Liver (tissue), 9 donors: ENCODE measurements around the gene GRB2. TPM values are rescaled to one million over a fixed set of nuclear protein-coding genes. Genes with fewer than 3 reads are reported as not detected.

Experiments
- DNase-seq: peaks from one replicate; pipeline ENCODE4 v3.0.0-alpha.2; 2017; ENCODE audit warnings: low spot score
- H3K27ac ChIP-seq, 2 donors: one replicate each; pipeline ENCODE4 v1.7.0; 2013; ENCODE audit warnings: inconsistent platforms in 2 of 2, low read length in 2 of 2, control low read depth in 1 of 2, low read depth in 1 of 2, mild to moderate bottlenecking in 1 of 2
- H3K27me3 ChIP-seq, 4 donors: one replicate each; pipeline versions ENCODE4 v1.6.1 to v1.7.0; 2013; ENCODE audit warnings: low read length in 3 of 4, inconsistent platforms in 1 of 4, mild to moderate bottlenecking in 1 of 4, moderate library complexity in 1 of 4; ENCODE audit not compliant: control insufficient read depth in 4 of 4, insufficient read depth in 4 of 4
- H3K36me3 ChIP-seq, 4 donors: one replicate each; pipeline versions ENCODE4 v1.6.1 to v1.7.0; 2013; ENCODE audit warnings: low read length in 3 of 4, mild to moderate bottlenecking in 3 of 4, low read depth in 1 of 4, moderate library complexity in 1 of 4; ENCODE audit not compliant: control insufficient read depth in 4 of 4, insufficient read depth in 3 of 4
- H3K4me1 ChIP-seq, 4 donors: one replicate each; pipeline versions ENCODE4 v1.6.1 to v1.7.0; 2013; ENCODE audit warnings: low read length in 3 of 4, mild to moderate bottlenecking in 3 of 4, moderate library complexity in 1 of 4; ENCODE audit not compliant: control insufficient read depth in 4 of 4, insufficient read depth in 4 of 4
- H3K4me3 ChIP-seq, 3 donors: one replicate each; pipeline versions ENCODE4 v1.6.1 to v1.7.0; 2013; ENCODE audit warnings: low read length in 3 of 3, control low read depth in 1 of 3, low read depth in 1 of 3, mild to moderate bottlenecking in 1 of 3
- H3K9ac ChIP-seq, 2 donors: one replicate each; pipeline ENCODE4 v1.7.0; 2013; ENCODE audit warnings: low read length in 2 of 2, mild to moderate bottlenecking in 2 of 2, moderate library complexity in 2 of 2, control low read depth in 1 of 2, low read depth in 1 of 2
- H3K9me3 ChIP-seq, 4 donors: one replicate each; pipeline versions ENCODE4 v1.6.1 to v1.7.0; 2013; ENCODE audit warnings: low read length in 3 of 4; ENCODE audit not compliant: control insufficient read depth in 4 of 4
- EGR1 ChIP-seq, 2 donors: IDR thresholded peaks; 2 replicates each; pipeline ENCODE4 v1.6.1; 2016 to 2018; ENCODE audit warnings: antibody characterized with exemption in 2 of 2, low read depth in 2 of 2
- FOXA2 ChIP-seq: IDR thresholded peaks from 2 replicates; pipeline ENCODE4 v1.6.1; 2016; ENCODE audit warnings: antibody characterized with exemption
- GABPA ChIP-seq, 2 donors: IDR thresholded peaks in 1 of 2; conservative IDR thresholded peaks in 1 of 2; 2 replicates each; pipeline ENCODE4 v1.6.1; 2016; ENCODE audit warnings: antibody characterized with exemption in 2 of 2, mild to moderate bottlenecking in 1 of 2, moderate library complexity in 1 of 2
- HNF4G ChIP-seq: IDR thresholded peaks from 2 replicates; pipeline ENCODE4 v1.6.1; 2016; ENCODE audit warnings: antibody characterized with exemption
- JUND ChIP-seq, 2 donors: IDR thresholded peaks; 2 replicates each; pipeline ENCODE4 v1.6.1; 2016; ENCODE audit warnings: antibody characterized with exemption in 2 of 2
- MAX ChIP-seq: IDR thresholded peaks from 2 replicates; pipeline ENCODE4 v1.6.1; 2016; ENCODE audit warnings: antibody characterized with exemption
- NR2F2 ChIP-seq: IDR thresholded peaks from 2 replicates; pipeline ENCODE4 v1.6.1; 2016; ENCODE audit warnings: antibody characterized with exemption
- RAD21 ChIP-seq, 2 donors: IDR thresholded peaks; 2 replicates each; pipeline ENCODE4 v1.6.1; 2016; ENCODE audit warnings: antibody characterized with exemption in 2 of 2, mild to moderate bottlenecking in 2 of 2
- REST ChIP-seq: IDR thresholded peaks from 2 replicates; pipeline ENCODE4 v1.6.1; 2016; ENCODE audit warnings: antibody characterized with exemption, mild to moderate bottlenecking
- RXRA ChIP-seq, 2 donors: IDR thresholded peaks; 2 replicates each; pipeline ENCODE4 v1.6.1; 2017 to 2018; ENCODE audit warnings: antibody characterized with exemption in 2 of 2, mild to moderate bottlenecking in 1 of 2
- SP1 ChIP-seq: IDR thresholded peaks from 2 replicates; pipeline ENCODE4 v1.6.1; 2018; ENCODE audit warnings: antibody characterized with exemption, mild to moderate bottlenecking
- TAF1 ChIP-seq: conservative IDR thresholded peaks from 2 replicates; pipeline ENCODE4 v1.6.1; 2016; ENCODE audit warnings: antibody characterized with exemption, mild to moderate bottlenecking
- YY1 ChIP-seq: IDR thresholded peaks from 2 replicates; pipeline ENCODE4 v1.6.1; 2016; ENCODE audit warnings: antibody characterized with exemption, mild to moderate bottlenecking
- WGBS: extraction: QIAGEN DNeasy Blood & Tissue Kit; methylation state at CpG from one replicate; pipeline ENCODE4 v1.1.7; 2013; 5-methylcytosine and 5-hydroxymethylcytosine counted together
- polyA plus RNA-seq, 2 donors: library from polyadenylated mRNA; stranded (reverse) in 1 of 2; unstranded in 1 of 2; fragments of 200-250 nt in 1 of 2; fragments of >200 nt in 1 of 2; fragmentation: Nextera tagmentation in 1 of 2; extraction: Ambion mirVana in 1 of 2; gene quantifications; one replicate each; pipeline versions ENCODE4 v1.2.1 to v1.2.3, GENCODE V29; 2013 to 2015
- total RNA-seq, 2 donors: library from RNA; depleted of rRNA; stranded (reverse); fragments of >200 nt; gene quantifications; one replicate each; pipeline ENCODE4 v1.2.3, GENCODE V29; 2014
- TF ChIP-seq, protein P1 (sequence below): IDR thresholded peaks from 2 replicates; pipeline ENCODE4 v1.6.1; 2016; ENCODE audit warnings: antibody characterized with exemption
- TF ChIP-seq, protein P2 (sequence below): IDR thresholded peaks from 2 replicates; pipeline ENCODE4 v1.6.1; 2016; ENCODE audit warnings: antibody characterized with exemption
- donor health status: healthy.
- donor health status: healthy.
- donor health status: healthy.
- donor health status: healthy.
- donor health status: healthy.

Gene GRB2
- total and polyA plus RNA-seq, 4 donors: 36.0 to 91.8 (median 49.6) TPM

DNA sequence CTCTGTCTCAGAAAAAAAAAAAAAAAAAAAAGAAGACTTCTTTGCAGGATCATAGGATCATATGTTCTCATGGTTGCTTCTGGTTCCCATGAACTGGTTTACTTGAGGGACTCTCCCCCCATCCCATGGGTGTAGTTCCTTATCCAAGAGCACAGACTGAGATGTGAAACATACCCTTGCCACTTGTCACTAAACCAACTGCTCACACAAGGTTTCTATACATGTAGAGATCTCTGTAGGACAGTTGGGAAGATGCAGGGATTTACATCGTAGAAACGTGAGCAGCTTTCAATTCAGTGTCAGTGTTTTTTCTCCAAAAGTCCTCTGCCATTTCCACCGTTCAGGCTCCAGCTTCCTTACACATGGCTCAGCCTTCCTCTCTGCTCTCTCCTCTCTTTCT is 39.8 kb upstream of the GRB2 start:
- H3K4me1 ChIP-seq: no peaks in the 10 kb centered on the region
- no peaks in the 10 kb centered on the region for H3K9me3 ChIP-seq
- H3K36me3 ChIP-seq: no peaks in the 10 kb centered on the region
- H3K27ac ChIP-seq: no peak overlapping the region
- H3K9ac ChIP-seq: no peak overlapping the region
- TF ChIP-seq, protein P1, sequence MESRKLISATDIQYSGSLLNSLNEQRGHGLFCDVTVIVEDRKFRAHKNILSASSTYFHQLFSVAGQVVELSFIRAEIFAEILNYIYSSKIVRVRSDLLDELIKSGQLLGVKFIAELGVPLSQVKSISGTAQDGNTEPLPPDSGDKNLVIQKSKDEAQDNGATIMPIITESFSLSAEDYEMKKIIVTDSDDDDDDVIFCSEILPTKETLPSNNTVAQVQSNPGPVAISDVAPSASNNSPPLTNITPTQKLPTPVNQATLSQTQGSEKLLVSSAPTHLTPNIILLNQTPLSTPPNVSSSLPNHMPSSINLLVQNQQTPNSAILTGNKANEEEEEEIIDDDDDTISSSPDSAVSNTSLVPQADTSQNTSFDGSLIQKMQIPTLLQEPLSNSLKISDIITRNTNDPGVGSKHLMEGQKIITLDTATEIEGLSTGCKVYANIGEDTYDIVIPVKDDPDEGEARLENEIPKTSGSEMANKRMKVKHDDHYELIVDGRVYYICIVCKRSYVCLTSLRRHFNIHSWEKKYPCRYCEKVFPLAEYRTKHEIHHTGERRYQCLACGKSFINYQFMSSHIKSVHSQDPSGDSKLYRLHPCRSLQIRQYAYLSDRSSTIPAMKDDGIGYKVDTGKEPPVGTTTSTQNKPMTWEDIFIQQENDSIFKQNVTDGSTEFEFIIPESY: no peak
- TF ChIP-seq TAF1 (no peak), HNF4G (no peak), SP1 (no peak), GABPA (IDR thresholded peaks at IDR 0.05 in 1 of 2, conservative IDR thresholded peaks at IDR 0.05 in 1 of 2) (no peak), EGR1 (IDR thresholded peaks at IDR 0.05; ENCODE audit: low read depth in 2 of 2) (no peak), MAX (no peak), NR2F2 (no peak), JUND (IDR thresholded peaks at IDR 0.05) (no peak), FOXA2 (no peak), YY1 (no peak), RXRA (IDR thresholded peaks at IDR 0.05) (no peak), REST (no peak), RAD21 (IDR thresholded peaks at IDR 0.05) (no peak)
- TF ChIP-seq, protein P2, sequence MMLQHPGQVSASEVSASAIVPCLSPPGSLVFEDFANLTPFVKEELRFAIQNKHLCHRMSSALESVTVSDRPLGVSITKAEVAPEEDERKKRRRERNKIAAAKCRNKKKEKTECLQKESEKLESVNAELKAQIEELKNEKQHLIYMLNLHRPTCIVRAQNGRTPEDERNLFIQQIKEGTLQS: no peak
- H3K27me3 ChIP-seq: no peaks in the 10 kb centered on the region
- H3K4me3 ChIP-seq: no peak overlapping the region
- no peak for DNase-seq
- 83% methylated on average over 3 of the region's 3 CpGs for WGBS

- Histone ChIP-seq H3K4me1 (no peaks in the 10 kb centered on the region), H3K9me3 (no peaks in the 10 kb centered on the region), H3K36me3 (no peaks in the 10 kb centered on the region), H3K27ac (peak overlapping the region; percentile 36 to 41), H3K27me3 (no peaks in the 10 kb centered on the region), H3K9ac (no peak overlapping the region), H3K4me3 (no peak overlapping the region)
- 82% methylated on average over 4 of the region's 4 CpGs for WGBS
- no peak for DNase-seq
- no peak for TF ChIP-seq TAF1
- TF ChIP-seq JUND (IDR thresholded peaks at IDR 0.05): no peak
- no peak for TF ChIP-seq MAX
- no peak for TF ChIP-seq HNF4G
- peak; percentile 38 for TF ChIP-seq NR2F2
- no peak for TF ChIP-seq FOXA2
- TF ChIP-seq GABPA (IDR thresholded peaks at IDR 0.05 in 1 of 2, conservative IDR thresholded peaks at IDR 0.05 in 1 of 2): no peak
Observed at GRCh38 chr17:75442168-75443103, 37.0 kb upstream of the GRB2 start.
